GM12878 (cell line): ENCODE results near the gene IZUMO1. TPM values are rescaled to one million over a fixed set of nuclear protein-coding genes. Genes with fewer than 3 reads are reported as not detected.

Experiments used
- ATAC-seq: fragments of 200-7000 bp; cut with Tn5 transposase; 3 replicates; pipeline ENCODE4 v1.9.1; 2020; ENCODE audit warnings: mild to moderate bottlenecking, moderate library complexity
- BruUV-seq: library from RNA; stranded (reverse); fragments of 400-500 nt; replicated peaks from 2 replicates; lab custom pipeline; 2021; lab: Mats Ljungman, UMichigan
- CTCF ChIA-PET: fragments of 300-600 bp; sonication (Branson Sonifier 250); formaldehyde crosslinking; extraction: SDS; loops from one replicate; lab custom pipeline; 2021; ENCODE audit warnings: inconsistent platforms; lab: Yijun Ruan, JAX
- POLR2A ChIA-PET: fragments of 350-600 bp; formaldehyde crosslinking; extraction: SDS; loops from one replicate; lab custom pipeline; 2021; ENCODE audit warnings: inconsistent platforms; lab: Charles Lee
- RAD21 ChIA-PET: fragments of 300-600 bp; sonication (Branson Sonifier 250); formaldehyde crosslinking; loops from one replicate; lab custom pipeline; 2023; ENCODE audit warnings: antibody characterized with exemption; ENCODE audit not compliant: unreplicated experiment; lab: Charles Lee
- SMC1A ChIA-PET: fragments of 300-600 bp; sonication (Branson Sonifier 250); formaldehyde crosslinking; loops from one replicate; lab custom pipeline; 2023; ENCODE audit not compliant: unreplicated experiment, uncharacterized antibody; lab: Charles Lee
- DNase-seq: peaks from one replicate; pipeline ENCODE4 v3.0.0-alpha.2; 2011; ENCODE audit warnings: low read depth, low spot score
- FAIRE-seq: peaks from 3 replicates; lab custom pipeline; 2011; peaks lifted over from hg19 to GRCh38; lab: Jason Lieb, UNC
- H2AFZ ChIP-seq: 2 replicates; pipeline ENCODE4 v1.6.0; 2011; ENCODE audit warnings: low read depth, low read length, control low read depth; ENCODE audit not compliant: control insufficient read depth
- H3K27ac ChIP-seq: 2 replicates; pipeline ENCODE4 v1.5.1; 2011; ENCODE audit warnings: control low read depth; ENCODE audit not compliant: control insufficient read depth, insufficient read depth
- H3K27me3 ChIP-seq, 2 experiments: replicated peaks in 1 of 2; 2 replicates each; pipeline versions ENCODE4 v1.6.0 to v1.6.1; 2011; ENCODE audit warnings: low read length in 1 of 2; ENCODE audit not compliant: control insufficient read depth in 2 of 2, insufficient read depth in 2 of 2
- H3K36me3 ChIP-seq, 2 experiments: 2 replicates each; pipeline ENCODE4 v1.5.1; 2011; ENCODE audit warnings: low read length in 1 of 2; ENCODE audit not compliant: control insufficient read depth in 2 of 2, insufficient read depth in 2 of 2
- H3K4me1 ChIP-seq: 2 replicates; pipeline ENCODE4 v1.6.1; 2011; ENCODE audit warnings: mild to moderate bottlenecking, low read length, moderate library complexity, mixed read lengths; ENCODE audit not compliant: control insufficient read depth, insufficient read depth
- H3K4me2 ChIP-seq: 2 replicates; pipeline ENCODE4 v1.6.0; 2011; ENCODE audit warnings: control low read depth; ENCODE audit not compliant: control insufficient read depth, insufficient read depth
- H3K4me3 ChIP-seq: fragments of 200-600 bp; sonication (generic); 2 replicates; pipeline ENCODE4 v1.5.1; 2016
- H3K79me2 ChIP-seq: 2 replicates; pipeline ENCODE4 v1.6.0; 2011; ENCODE audit warnings: low read length; ENCODE audit not compliant: control insufficient read depth, insufficient read depth
- H3K9ac ChIP-seq: 2 replicates; pipeline ENCODE4 v1.8.0; 2011; ENCODE audit warnings: low read length, control low read depth, mixed read lengths; ENCODE audit not compliant: control insufficient read depth, insufficient read depth
- H3K9me3 ChIP-seq: replicated peaks from 3 replicates; pipeline ENCODE4 v1.5.1; 2011; ENCODE audit warnings: mild to moderate bottlenecking, low read length; ENCODE audit not compliant: control insufficient read depth, insufficient read depth
- H4K20me1 ChIP-seq: 2 replicates; pipeline ENCODE4 v1.6.0; 2011; ENCODE audit not compliant: control insufficient read depth, insufficient read depth
- NFXL1 ChIP-seq: fragments of 450-650 bp; IDR thresholded peaks from 2 replicates; pipeline ENCODE4 v1.6.1; 2017; ENCODE audit warnings: antibody characterized with exemption, mild to moderate bottlenecking, borderline replicate concordance
- NFYA ChIP-seq: IDR thresholded peaks from 2 replicates; pipeline ENCODE4 v1.6.1; 2011; ENCODE audit warnings: low read depth, mild to moderate bottlenecking, low read length, improper control_type of control experiment, borderline replicate concordance
- WGBS: methylation state at CpG from one replicate; pipeline ENCODE4 v1.1.6; 2016; ENCODE audit warnings: low lambda C conversion rate; ENCODE audit not compliant: insufficient replicate concordance, insufficient coverage; ENCODE audit errors: missing lambda C conversion rate; 5-methylcytosine and 5-hydroxymethylcytosine counted together
- in situ Hi-C: fragments of 300-500 bp; cut with MboI; formaldehyde crosslinking; loops from 9 replicates; pipeline ENCODE4 v1.14.3; 2018; ENCODE audit warnings: mixed read lengths
- intact Hi-C: fragments of 100-400 bp; cut with micrococcal nuclease; formaldehyde crosslinking; loops from one replicate; pipeline ENCODE4 v1.14.2; 2022; ENCODE audit not compliant: unreplicated experiment
- polyA plus RNA-seq, 11 experiments: library from polyadenylated mRNA; depleted of rRNA in 4 of 11; unstranded in 6 of 11; stranded (reverse) in 5 of 11; fragments of >200 nt; fragmentation: Nextera tagmentation in 4 of 11; fragmentation: Illumina TruSeq in 1 of 11; extraction: Ambion mirVana in 4 of 11; extraction: Trizol in 1 of 11; gene quantifications; 1 replicate in 1 of 11; 2 replicates in 10 of 11; pipeline versions ENCODE4 v1.2.1 to v1.2.3, GENCODE V29; 2011 to 2016; ENCODE audit warnings: inconsistent platforms in 2 of 11, missing spikeins in 2 of 11, low read depth in 1 of 11
- total RNA-seq, 4 experiments: library from RNA; depleted of rRNA in 3 of 4; stranded (reverse); fragments of >200 nt in 3 of 4; fragmentation: Illumina TruSeq in 1 of 4; extraction: Trizol in 1 of 4; gene quantifications; 2 replicates each; pipeline versions ENCODE4 v1.2.1 to v1.2.3, GENCODE V29; 2013 to 2021
- TF ChIP-seq, protein P1 (sequence below): IDR thresholded peaks from 2 replicates; pipeline ENCODE4 v1.6.1; 2012; ENCODE audit warnings: mild to moderate bottlenecking, low read depth, low read length

The IZUMO1 gene
- total and polyA plus RNA-seq, 10 of the 15 experiments (the other 5 are each of a cell fraction or from before 2014, with no cell fraction given): not detected

- TF ChIP-seq, protein P1, sequence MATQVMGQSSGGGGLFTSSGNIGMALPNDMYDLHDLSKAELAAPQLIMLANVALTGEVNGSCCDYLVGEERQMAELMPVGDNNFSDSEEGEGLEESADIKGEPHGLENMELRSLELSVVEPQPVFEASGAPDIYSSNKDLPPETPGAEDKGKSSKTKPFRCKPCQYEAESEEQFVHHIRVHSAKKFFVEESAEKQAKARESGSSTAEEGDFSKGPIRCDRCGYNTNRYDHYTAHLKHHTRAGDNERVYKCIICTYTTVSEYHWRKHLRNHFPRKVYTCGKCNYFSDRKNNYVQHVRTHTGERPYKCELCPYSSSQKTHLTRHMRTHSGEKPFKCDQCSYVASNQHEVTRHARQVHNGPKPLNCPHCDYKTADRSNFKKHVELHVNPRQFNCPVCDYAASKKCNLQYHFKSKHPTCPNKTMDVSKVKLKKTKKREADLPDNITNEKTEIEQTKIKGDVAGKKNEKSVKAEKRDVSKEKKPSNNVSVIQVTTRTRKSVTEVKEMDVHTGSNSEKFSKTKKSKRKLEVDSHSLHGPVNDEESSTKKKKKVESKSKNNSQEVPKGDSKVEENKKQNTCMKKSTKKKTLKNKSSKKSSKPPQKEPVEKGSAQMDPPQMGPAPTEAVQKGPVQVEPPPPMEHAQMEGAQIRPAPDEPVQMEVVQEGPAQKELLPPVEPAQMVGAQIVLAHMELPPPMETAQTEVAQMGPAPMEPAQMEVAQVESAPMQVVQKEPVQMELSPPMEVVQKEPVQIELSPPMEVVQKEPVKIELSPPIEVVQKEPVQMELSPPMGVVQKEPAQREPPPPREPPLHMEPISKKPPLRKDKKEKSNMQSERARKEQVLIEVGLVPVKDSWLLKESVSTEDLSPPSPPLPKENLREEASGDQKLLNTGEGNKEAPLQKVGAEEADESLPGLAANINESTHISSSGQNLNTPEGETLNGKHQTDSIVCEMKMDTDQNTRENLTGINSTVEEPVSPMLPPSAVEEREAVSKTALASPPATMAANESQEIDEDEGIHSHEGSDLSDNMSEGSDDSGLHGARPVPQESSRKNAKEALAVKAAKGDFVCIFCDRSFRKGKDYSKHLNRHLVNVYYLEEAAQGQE: no peak
- TF ChIP-seq, all 136 proteins: peak for 0
Measured at GRCh38 chr19:48757741-48758144, 11.0 kb upstream of the IZUMO1 start (continued).

DNA sequence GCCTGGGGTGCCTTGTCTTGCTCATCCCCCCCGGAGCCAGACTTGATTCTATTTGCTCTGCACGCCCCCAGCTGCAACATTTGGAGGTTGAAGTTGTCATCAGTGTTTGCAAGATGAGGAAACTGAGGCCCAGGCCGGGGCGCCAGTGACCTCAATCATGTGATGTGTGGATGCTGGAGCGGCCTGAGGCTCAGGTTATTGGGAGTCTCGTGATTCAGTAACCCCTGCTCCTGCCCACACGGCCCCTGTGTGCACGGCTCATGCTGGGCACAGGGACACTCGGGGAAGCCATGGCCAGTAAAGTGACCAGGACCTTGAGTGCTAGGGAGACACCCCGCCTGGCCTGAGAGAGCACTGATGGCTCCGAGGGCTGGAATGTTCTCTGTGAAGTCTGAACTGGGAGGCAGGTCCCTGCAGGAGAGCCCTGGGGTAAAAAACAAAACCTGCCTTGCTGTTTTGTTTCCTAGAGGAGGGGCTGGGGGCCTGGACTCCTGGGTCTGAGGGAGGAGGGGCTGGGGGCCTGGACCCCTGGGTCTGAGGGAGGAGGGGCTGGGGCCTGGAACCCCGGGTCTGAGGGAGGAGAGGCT is 10.5 kb upstream of the IZUMO1 start:
- H3K27me3 ChIP-seq: peaks cover 2 to 6% of the 10 kb centered on the region in 2 experiments; a peak in 3 of 4 replicates
- H3K79me2 ChIP-seq: no peaks in the 10 kb centered on the region
- POLR2A ChIA-PET: no interaction called here
- FAIRE-seq (no peak), ATAC-seq (no peak)
- CTCF ChIA-PET: no interaction called here
- no peak overlapping the region for H2AFZ ChIP-seq
- RAD21 ChIA-PET: no interaction called here
- H3K36me3 ChIP-seq: no peaks in the 10 kb centered on the region
- TF ChIP-seq NFXL1 (no peak), NFYA (no peak)
- TF ChIP-seq, all 136 proteins: peak for 0
- DNase-seq: no peak
- H3K9me3 ChIP-seq: no peaks in the 10 kb centered on the region
- H3K4me1 ChIP-seq: no peaks in the 10 kb centered on the region
- SMC1A ChIA-PET: no interaction called here
- no peak overlapping the region for H3K9ac ChIP-seq
- H3K4me2 ChIP-seq: no peak overlapping the region
- H3K4me3 ChIP-seq: no peak overlapping the region
- H3K27ac ChIP-seq: no peak overlapping the region
- WGBS: 35% methylated on average over 11 of the region's 12 CpGs
- intact Hi-C loops (no loop called here), in situ Hi-C loops (no loop called here)
- BruUV-seq: no TSS peak
- H4K20me1 ChIP-seq: no peaks in the 10 kb centered on the region
